Astrocyte of the cerebellum (primary cell): ENCODE results near the gene ASIP.
A peak's percentile ranks its signal among the peaks of the same experiment; 100 is the strongest.
"Not testable (repeated sequence)": the region's sequence is repeated elsewhere in the genome, so short reads cannot be mapped to it uniquely, and the experiment has no call there.

Experiments
- DNase-seq: peaks from one replicate; pipeline ENCODE4 v3.0.0-alpha.2; 2011; ENCODE audit warnings: low read depth
- H3K4me3 ChIP-seq: 2 replicates; pipeline ENCODE4 v1.5.1; 2011; ENCODE audit warnings: mild to moderate bottlenecking, low read depth, low read length, moderate library complexity
- in situ Hi-C: cut with HindIII; loops from 2 replicates; pipeline ENCODE4 v1.10.0; 2017; ENCODE audit warnings: low sequenced_read_pairs
- TF ChIP-seq, protein P1 (sequence below): IDR thresholded peaks from 2 replicates; pipeline ENCODE4 v1.5.1; 2012; ENCODE audit warnings: low read length, low read depth, moderate library complexity, mild to moderate bottlenecking; ENCODE audit errors: missing control alignments

ASIP gene

DNA sequence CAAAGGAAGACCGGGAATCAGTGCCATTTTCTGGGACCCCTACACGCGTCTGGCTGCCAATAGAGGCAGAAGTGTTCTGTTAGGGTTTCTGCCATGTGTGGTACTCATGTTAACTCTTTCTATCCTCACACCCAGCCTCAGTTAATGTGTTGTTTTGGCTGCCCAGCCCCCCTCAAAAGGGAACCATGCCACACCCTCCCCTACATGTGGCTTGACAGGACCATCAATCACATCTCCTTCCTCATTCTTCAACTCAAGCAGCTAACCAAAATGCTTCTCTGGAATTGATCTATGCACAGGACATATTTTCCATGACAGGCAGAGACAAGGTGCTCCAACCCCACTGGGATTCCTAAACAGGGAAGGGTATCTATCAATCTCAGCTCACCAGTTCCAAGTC is 40.0 kb downstream of the ASIP start:
- no peak for DNase-seq
- in situ Hi-C loops: no loop called here
- TF ChIP-seq, protein P1, sequence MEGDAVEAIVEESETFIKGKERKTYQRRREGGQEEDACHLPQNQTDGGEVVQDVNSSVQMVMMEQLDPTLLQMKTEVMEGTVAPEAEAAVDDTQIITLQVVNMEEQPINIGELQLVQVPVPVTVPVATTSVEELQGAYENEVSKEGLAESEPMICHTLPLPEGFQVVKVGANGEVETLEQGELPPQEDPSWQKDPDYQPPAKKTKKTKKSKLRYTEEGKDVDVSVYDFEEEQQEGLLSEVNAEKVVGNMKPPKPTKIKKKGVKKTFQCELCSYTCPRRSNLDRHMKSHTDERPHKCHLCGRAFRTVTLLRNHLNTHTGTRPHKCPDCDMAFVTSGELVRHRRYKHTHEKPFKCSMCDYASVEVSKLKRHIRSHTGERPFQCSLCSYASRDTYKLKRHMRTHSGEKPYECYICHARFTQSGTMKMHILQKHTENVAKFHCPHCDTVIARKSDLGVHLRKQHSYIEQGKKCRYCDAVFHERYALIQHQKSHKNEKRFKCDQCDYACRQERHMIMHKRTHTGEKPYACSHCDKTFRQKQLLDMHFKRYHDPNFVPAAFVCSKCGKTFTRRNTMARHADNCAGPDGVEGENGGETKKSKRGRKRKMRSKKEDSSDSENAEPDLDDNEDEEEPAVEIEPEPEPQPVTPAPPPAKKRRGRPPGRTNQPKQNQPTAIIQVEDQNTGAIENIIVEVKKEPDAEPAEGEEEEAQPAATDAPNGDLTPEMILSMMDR: no peak
- H3K4me3 ChIP-seq: no peak overlapping the region

DNA sequence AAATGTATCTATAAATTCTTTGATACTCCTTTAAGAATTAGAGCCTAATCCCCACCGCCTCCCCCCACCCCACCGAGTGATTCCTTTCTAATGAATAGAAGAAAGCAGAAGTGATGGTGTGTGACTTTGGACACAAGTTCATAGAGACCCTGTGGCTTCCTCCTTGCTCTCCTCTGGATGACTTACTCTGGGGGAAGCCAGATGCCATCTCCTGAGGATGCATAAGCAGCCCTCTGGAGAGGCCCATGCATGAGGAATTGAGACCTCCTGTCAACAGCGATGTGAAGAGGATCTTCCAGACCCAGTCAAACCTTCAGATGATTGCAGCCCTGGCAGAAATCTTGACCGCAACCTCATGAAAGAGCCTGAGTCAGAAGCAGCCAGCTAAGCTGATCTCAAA is 40.8 kb downstream of the ASIP start:
- in situ Hi-C loops: no loop called here
- no peak for DNase-seq
- TF ChIP-seq, protein P1: no peak
- H3K4me3 ChIP-seq: no peak overlapping the region

DNA sequence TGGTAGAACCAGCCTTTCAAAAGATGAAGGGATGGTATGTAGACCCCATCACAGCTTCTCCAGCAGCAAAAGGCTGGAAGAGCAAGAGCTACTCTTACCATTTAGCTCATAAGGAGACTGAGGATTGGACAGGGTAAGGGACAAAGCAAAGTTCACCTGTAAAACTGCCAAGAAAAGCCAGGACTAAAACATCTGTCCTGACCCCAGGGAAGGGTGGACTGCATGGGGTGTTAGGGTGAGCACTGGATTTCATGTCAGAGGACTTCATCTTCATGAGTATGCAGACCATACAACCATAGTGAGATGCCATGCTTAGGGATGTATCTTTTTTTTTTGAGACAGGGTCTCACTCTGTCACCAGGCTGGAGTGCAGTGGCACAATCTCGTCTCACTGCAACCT is 42.6 kb downstream of the ASIP start:
- H3K4me3 ChIP-seq: no peak overlapping the region
- DNase-seq: no peak
- in situ Hi-C loops: no loop called here
- TF ChIP-seq, protein P1: no peak

DNA sequence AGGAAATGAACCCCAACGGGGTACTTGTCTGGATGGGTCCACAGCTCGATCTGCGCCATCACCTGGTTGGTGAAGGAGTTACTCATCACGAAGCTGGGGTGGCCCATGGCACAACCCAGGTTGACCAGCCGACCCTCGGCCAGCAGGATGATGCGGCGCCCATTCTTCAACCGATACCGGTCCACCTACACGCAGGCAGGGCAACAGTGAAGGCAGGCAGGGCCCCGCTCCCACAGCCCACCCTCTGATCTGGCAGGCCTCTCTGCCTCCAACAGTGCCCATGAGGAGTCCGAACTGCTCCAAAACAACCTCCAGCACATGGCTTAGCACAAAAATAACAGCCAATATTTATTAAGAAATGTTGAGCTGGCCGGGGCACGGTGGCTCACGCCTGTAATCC is 44.2 kb downstream of the ASIP start:
- DNase-seq: no peak
- TF ChIP-seq, protein P1: no peak
- no peak overlapping the region for H3K4me3 ChIP-seq
- in situ Hi-C loops: no loop called here

DNA sequence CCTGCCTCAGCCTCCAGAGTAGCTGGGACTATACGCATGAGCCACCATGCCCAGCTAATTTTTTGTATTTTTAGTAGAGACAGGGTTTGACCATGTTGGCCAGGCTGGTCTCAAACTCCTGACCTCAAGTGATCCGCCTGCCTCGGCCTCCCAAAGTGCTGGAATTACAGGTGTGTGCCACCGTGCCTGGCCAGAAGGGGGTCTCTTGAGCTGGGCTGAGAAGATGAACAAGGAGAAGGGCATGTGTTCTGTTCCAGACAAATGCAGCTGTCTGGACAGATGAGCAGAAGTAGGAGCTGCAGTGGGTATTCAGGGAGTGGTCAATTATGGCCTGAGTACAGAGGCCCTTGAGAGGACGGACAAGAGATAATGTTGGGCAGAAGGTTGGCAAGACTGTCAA is 46.3 kb downstream of the ASIP start:
- in situ Hi-C loops, H3K4me3 ChIP-seq, DNase-seq: not testable (repeated sequence)
- TF ChIP-seq, protein P1: peak; percentile 3

DNA sequence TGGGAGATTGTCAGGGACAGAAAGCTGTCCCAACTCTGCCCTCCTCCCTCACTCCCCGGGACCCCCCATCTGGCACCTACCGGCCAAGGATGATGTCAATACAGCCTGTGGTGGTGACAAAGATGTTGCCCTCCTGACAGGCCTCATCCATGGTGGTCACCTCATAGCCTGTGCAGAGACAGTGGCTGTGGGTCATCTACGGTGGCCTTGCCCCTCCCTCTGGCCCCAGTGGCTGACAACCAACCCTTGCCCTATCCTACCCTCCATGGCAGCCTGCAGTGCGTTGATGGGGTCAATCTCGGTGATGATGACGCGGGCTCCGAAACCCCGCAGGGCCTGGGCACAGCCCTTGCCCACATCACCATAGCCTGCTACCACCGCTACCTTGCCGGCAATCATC is 49.2 kb downstream of the ASIP start:
- no peak overlapping the region for H3K4me3 ChIP-seq
- TF ChIP-seq, protein P1: no peak
- DNase-seq: no peak
- in situ Hi-C loops: no loop called here

DNA sequence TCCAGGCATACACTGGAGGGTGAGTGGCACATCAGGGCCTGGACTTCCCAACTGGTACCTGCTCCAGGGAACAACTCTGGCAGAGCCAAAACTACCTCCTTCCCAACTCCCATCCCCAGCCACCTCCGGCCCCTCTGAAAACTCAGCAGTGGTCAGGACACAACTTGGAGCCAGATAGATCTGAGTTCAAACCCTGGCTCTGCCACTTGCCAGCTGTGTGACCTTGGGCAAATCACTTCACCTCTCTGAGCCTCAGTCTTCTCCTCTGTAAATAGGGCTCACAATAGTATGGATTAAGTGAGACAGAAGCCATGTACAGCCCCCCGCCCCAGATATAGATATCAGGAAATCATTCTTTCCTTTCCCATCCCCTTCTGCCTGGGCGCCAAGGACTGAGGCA is 51.3 kb downstream of the ASIP start:
- in situ Hi-C loops: no loop called here
- no peak overlapping the region for H3K4me3 ChIP-seq
- DNase-seq: no peak
- TF ChIP-seq, protein P1: no peak
